WTC11 (cell line): ENCODE measurements around the gene LCLAT1. TPM values are rescaled to one million over a fixed set of nuclear protein-coding genes. Genes with fewer than 3 reads are reported as not detected.

Experiments used
- ATAC-seq: fragments of 200-7000 bp; cut with Tn5 transposase; 2 replicates; pipeline ENCODE4 v1.10.0; 2021; ENCODE audit warnings: mild to moderate bottlenecking, moderate library complexity
- CTCF ChIA-PET: fragments of 300-600 bp; sonication (Branson Sonifier 250); formaldehyde crosslinking; loops from one replicate; lab custom pipeline; 2021; ENCODE audit warnings: antibody characterized with exemption; lab: Charles Lee
- POLR2A ChIA-PET: fragments of 350-600 bp; sonication (Branson Sonifier 250); formaldehyde crosslinking; loops from one replicate; lab custom pipeline; 2021; ENCODE audit warnings: antibody characterized with exemption; lab: Charles Lee
- DNase-seq: peaks from one replicate; pipeline ENCODE4 v3.0.0; 2021; ENCODE audit warnings: low spot score
- H3K27ac Mint-ChIP-seq: 2 replicates; pipeline ENCODE4 v1.8.0; 2021; ENCODE audit warnings: mixed read lengths
- H3K27me3 Mint-ChIP-seq: 2 replicates; pipeline ENCODE4 v1.8.0; 2021; ENCODE audit warnings: low read depth, mild to moderate bottlenecking, moderate library complexity, mixed read lengths
- H3K36me3 Mint-ChIP-seq: 2 replicates; pipeline ENCODE4 v1.8.0; 2021; ENCODE audit warnings: mixed read lengths
- H3K4me1 Mint-ChIP-seq: 2 replicates; pipeline ENCODE4 v1.8.0; 2022; ENCODE audit warnings: mixed read lengths
- H3K4me3 Mint-ChIP-seq: 2 replicates; pipeline ENCODE4 v1.8.0; 2021; ENCODE audit warnings: mild to moderate bottlenecking, moderate library complexity, mixed read lengths
- H3K9me3 Mint-ChIP-seq: 2 replicates; pipeline ENCODE4 v1.8.0; 2021; ENCODE audit warnings: mixed read lengths
- AR ChIP-seq: fragments of 250-450 bp; sonication (Bioruptor Pico); IDR thresholded peaks from 2 replicates; pipeline ENCODE4 v1.9.0; 2021; ENCODE audit warnings: mild to moderate bottlenecking
- E2F4 ChIP-seq: sonication (generic); formaldehyde crosslinking; IDR thresholded peaks from 2 replicates; pipeline ENCODE4 v1.8.1; 2022; ENCODE audit warnings: low read depth, mild to moderate bottlenecking, moderate library complexity, missing genetic modification reagents, borderline replicate concordance
- ESRRA ChIP-seq: sonication (generic); formaldehyde crosslinking; IDR thresholded peaks from 2 replicates; pipeline ENCODE4 v1.8.1; 2022; ENCODE audit warnings: mild to moderate bottlenecking, missing genetic modification reagents, borderline replicate concordance
- HMGA2 ChIP-seq: fragments of 250-450 bp; sonication (Bioruptor Pico); IDR thresholded peaks from 2 replicates; pipeline ENCODE4 v1.4.0; 2021; ENCODE audit warnings: mild to moderate bottlenecking, moderate library complexity
- MXD4 ChIP-seq: fragments of 250-450 bp; sonication (Bioruptor Pico); IDR thresholded peaks from 2 replicates; pipeline ENCODE4 v1.8.0; 2021; ENCODE audit warnings: mild to moderate bottlenecking, moderate library complexity, borderline replicate concordance
- NFE2L1 ChIP-seq: sonication (generic); formaldehyde crosslinking; IDR thresholded peaks from 2 replicates; pipeline ENCODE4 v1.8.1; 2023; ENCODE audit warnings: missing genetic modification reagents
- NR1H2 ChIP-seq: sonication (generic); formaldehyde crosslinking; IDR thresholded peaks from 2 replicates; pipeline ENCODE4 v1.9.0; 2021; ENCODE audit warnings: mild to moderate bottlenecking, moderate library complexity, missing genetic modification reagents
- TCF7 ChIP-seq: sonication (generic); formaldehyde crosslinking; IDR thresholded peaks from 2 replicates; pipeline ENCODE4 v1.8.0; 2022; ENCODE audit warnings: mild to moderate bottlenecking, low read depth, missing genetic modification reagents, moderate library complexity
- ZNF232 ChIP-seq: sonication (generic); formaldehyde crosslinking; IDR thresholded peaks from 2 replicates; pipeline ENCODE4 v1.8.0; 2022; ENCODE audit warnings: mild to moderate bottlenecking, missing genetic modification reagents
- ZNF317 ChIP-seq: sonication (generic); formaldehyde crosslinking; IDR thresholded peaks from 2 replicates; pipeline ENCODE4 v1.8.1; 2023; ENCODE audit warnings: low read depth, mild to moderate bottlenecking, moderate library complexity, missing genetic modification reagents, borderline replicate concordance
- ZNF671 ChIP-seq: fragments of 250-450 bp; sonication (Bioruptor Pico); IDR thresholded peaks from 2 replicates; pipeline ENCODE4 v1.8.0; 2021; ENCODE audit warnings: mild to moderate bottlenecking
- total RNA-seq: library from RNA; stranded (reverse); gene quantifications from 3 replicates; pipeline ENCODE4 v1.2.3, GENCODE V29; 2021
- TF ChIP-seq, protein P1 (sequence below): sonication (generic); formaldehyde crosslinking; IDR thresholded peaks from 2 replicates; pipeline ENCODE4 v1.8.0; 2022; ENCODE audit warnings: mild to moderate bottlenecking, missing genetic modification reagents
- TF ChIP-seq, protein P2 (sequence below): fragments of 250-450 bp; sonication (Bioruptor Pico); conservative IDR thresholded peaks from 2 replicates; pipeline ENCODE4 v1.9.0; 2021; ENCODE audit warnings: mild to moderate bottlenecking
- TF ChIP-seq, protein P3 (sequence below): sonication (generic); formaldehyde crosslinking; conservative IDR thresholded peaks from 2 replicates; pipeline ENCODE4 v1.8.1; 2022; ENCODE audit warnings: mild to moderate bottlenecking, missing genetic modification reagents

Gene LCLAT1
- total RNA-seq, 1 experiment from 2014 or later = 22.3 TPM

- TF ChIP-seq TCF7 (no peak), NFE2L1 (CRISPR knock-in tag) (no peak)
Measured at GRCh38 chr2:30631051-30631671, 184.1 kb downstream of the LCLAT1 start (continued).

GRCh38 chr2:30633039-30633438 lies 186.0 kb downstream of the LCLAT1 start:
- TF ChIP-seq, protein P1, sequence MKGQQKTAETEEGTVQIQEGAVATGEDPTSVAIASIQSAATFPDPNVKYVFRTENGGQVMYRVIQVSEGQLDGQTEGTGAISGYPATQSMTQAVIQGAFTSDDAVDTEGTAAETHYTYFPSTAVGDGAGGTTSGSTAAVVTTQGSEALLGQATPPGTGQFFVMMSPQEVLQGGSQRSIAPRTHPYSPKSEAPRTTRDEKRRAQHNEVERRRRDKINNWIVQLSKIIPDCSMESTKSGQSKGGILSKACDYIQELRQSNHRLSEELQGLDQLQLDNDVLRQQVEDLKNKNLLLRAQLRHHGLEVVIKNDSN (CRISPR knock-in tag) = no peak
- TF ChIP-seq ESRRA (no peak), E2F4 (CRISPR knock-in tag) (no peak), ZNF317 (CRISPR knock-in tag) (no peak), AR (CRISPR knock-in tag) (no peak)
- TF ChIP-seq, protein P2, sequence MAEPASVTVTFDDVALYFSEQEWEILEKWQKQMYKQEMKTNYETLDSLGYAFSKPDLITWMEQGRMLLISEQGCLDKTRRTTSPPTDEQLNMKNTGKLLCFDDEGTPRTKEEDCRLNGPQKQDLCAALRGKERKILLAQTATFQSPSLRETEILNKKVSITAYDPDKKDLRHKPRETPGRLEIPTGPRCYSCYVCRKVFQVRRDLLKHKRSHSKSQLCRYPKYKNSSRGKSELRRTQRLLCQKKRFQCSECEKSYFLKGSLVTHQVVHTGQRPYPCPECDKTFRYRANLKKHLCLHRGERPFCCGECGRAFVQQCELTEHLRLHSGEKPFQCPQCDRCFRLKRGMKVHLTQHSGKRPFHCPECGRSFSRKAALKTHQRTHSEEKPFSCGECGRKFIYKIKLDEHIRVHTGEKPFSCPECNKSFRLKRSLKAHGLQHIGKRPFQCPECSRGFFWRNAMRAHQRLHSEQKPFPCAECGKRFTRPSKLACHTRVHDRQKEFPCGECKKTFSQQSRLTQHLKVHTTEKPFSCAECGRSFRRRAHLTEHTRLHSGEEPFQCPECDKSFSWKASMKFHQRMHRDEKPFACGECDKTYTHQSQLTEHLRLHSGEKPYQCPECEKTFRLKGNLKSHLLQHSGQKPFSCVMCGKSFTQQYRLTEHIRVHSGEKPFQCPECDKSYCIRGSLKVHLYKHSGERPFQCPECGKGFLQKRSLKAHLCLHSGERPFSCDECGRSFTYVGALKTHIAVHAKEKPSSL (CRISPR knock-in tag) = no peak
- TF ChIP-seq, all 79 proteins: peak for 0
- CTCF ChIA-PET = no interaction called here
- H3K9me3 Mint-ChIP-seq = no peaks in the 10 kb centered on the region

DNA sequence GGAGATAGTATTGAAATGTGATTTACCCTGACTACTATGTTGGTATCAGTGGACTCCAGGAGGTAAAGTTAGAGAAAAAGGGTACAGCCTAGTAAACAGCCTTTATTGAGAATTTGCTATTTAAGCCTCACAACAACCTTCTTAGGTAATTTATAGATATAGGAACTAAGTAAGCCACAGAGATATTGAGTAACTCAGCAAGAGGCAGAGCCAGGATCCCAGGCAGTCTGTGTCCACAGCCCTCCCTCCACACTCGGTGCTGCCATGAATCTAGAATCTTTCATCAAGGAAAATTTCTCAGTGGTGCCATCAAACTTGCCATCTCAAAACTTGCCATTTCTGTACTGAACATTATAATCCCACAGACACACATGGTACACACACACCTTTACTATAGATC lies 189.3 kb downstream of the LCLAT1 start:
- POLR2A ChIA-PET = no interaction called here
- no peak overlapping the region for H3K4me3 Mint-ChIP-seq
- DNase-seq (no peak), ATAC-seq (no peak)
- H3K9me3 Mint-ChIP-seq = no peaks in the 10 kb centered on the region
- H3K4me1 Mint-ChIP-seq = peaks cover 5% of the 10 kb centered on the region; the same call in 1 of the 2 replicates
- peaks cover 13% of the 10 kb centered on the region for H3K36me3 Mint-ChIP-seq
- H3K27me3 Mint-ChIP-seq = no peaks in the 10 kb centered on the region
- TF ChIP-seq MXD4 (CRISPR knock-in tag) (no peak), ZNF232 (no peak), NR1H2 (CRISPR knock-in tag) (no peak), ZNF671 (no peak), HMGA2 (no peak)
- TF ChIP-seq, protein P3, sequence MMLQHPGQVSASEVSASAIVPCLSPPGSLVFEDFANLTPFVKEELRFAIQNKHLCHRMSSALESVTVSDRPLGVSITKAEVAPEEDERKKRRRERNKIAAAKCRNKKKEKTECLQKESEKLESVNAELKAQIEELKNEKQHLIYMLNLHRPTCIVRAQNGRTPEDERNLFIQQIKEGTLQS (CRISPR knock-in tag) = no peak
- CTCF ChIA-PET = interaction anchor here (1.3 kb wide), 1 partner anchor 397 kb away, joined by 3 read pairs; no protein-coding TSS in a partner anchor
- H3K27ac Mint-ChIP-seq = no peak overlapping the region

More at GRCh38 chr2:30633039-30633438, 186.0 kb downstream of the LCLAT1 start:
- ATAC-seq (no peak), DNase-seq (no peak)
- POLR2A ChIA-PET = no interaction called here
- Mint-ChIP-seq H3K27ac (no peak overlapping the region), H3K36me3 (no peaks in the 10 kb centered on the region), H3K4me1 (peaks cover 8% of the 10 kb centered on the region), H3K4me3 (no peak overlapping the region), H3K27me3 (no peaks in the 10 kb centered on the region)
